Measurements from ENCODE around the gene MICAL1.

MICAL1 gene

GRCh38 chr6:109446541-109446940 is 9.0 kb downstream of the MICAL1 start (continued):
- TF ChIP-seq ZNF777 (tag by site-specific recombination; IDR thresholded peaks at IDR 0.05; ENCODE audit: borderline replicate concordance) (no peak), ZNF23 (tag by site-specific recombination; IDR thresholded peaks at IDR 0.05; ENCODE audit: borderline replicate concordance) (no peak), BCL11A (tag by site-specific recombination; IDR thresholded peaks at IDR 0.05; ENCODE audit: low read depth) (no peak), KLF16 (tag by site-specific recombination; IDR thresholded peaks at IDR 0.05) (no peak), ZFP69B (tag by site-specific recombination; IDR thresholded peaks at IDR 0.05) (no peak), ZBTB10 (tag by site-specific recombination; IDR thresholded peaks at IDR 0.05) (no peak), ZNF510 (tag by site-specific recombination; IDR thresholded peaks at IDR 0.05; ENCODE audit: insufficient replicate concordance) (no peak)

- Histone ChIP-seq H3K9me3 (ENCODE audit: control insufficient read depth, insufficient read depth, low read depth, low read length) (no peaks in the 10 kb centered on the region), H3K4me3 (ENCODE audit: low read depth, low read length) (no peak overlapping the region), H3K27ac (ENCODE audit: extremely low read depth, low read depth, low read length) (no peak overlapping the region), H3K4me1 (ENCODE audit: control insufficient read depth, insufficient read depth, low read length) (no peaks in the 10 kb centered on the region), H3K36me3 (ENCODE audit: control insufficient read depth in 2 of 2, insufficient read depth in 1 of 2, low read length in 2 of 2) (peaks cover 0 to 58% of the 10 kb centered on the region in 2 experiments; a peak in 1 of 3 replicates)
- TF ChIP-seq ZNF239 (tag by site-specific recombination; IDR thresholded peaks at IDR 0.05) (no peak), KLF1 (tag by site-specific recombination; IDR thresholded peaks at IDR 0.05) (peak; percentile 81)
- CTCF ChIA-PET: interaction anchor here (1.5 kb wide), 1 partner anchor 258 kb away, joined by 6 read pairs; no protein-coding TSS in a partner anchor
- POLR2A ChIA-PET: interaction anchor here (4.2 kb wide), 1 partner anchor 9 kb away, joined by 39 read pairs; the partner anchor contains the start of gene MICAL1
Observed at GRCh38 chr6:109446072-109446471, 9.5 kb downstream of the MICAL1 start.

- ChIA-PET CTCF (no interaction called here), POLR2A (interaction anchor here (4.2 kb wide), 1 partner anchor 10 kb away, joined by 39 read pairs; the partner anchor contains the start of gene MICAL1)
- Histone ChIP-seq H3K4me3 (ENCODE audit: low read depth, low read length) (no peak overlapping the region), H3K9me3 (ENCODE audit: control insufficient read depth, insufficient read depth, low read depth, low read length) (no peaks in the 10 kb centered on the region), H3K36me3 (ENCODE audit: control insufficient read depth in 2 of 2, insufficient read depth in 1 of 2, low read length in 2 of 2) (peaks cover 0 to 56% of the 10 kb centered on the region in 2 experiments; a peak in 1 of 3 replicates), H3K27ac (ENCODE audit: extremely low read depth, low read depth, low read length) (no peak overlapping the region), H3K4me1 (ENCODE audit: control insufficient read depth, insufficient read depth, low read length) (no peaks in the 10 kb centered on the region)
- TF ChIP-seq ZNF394 (tag by site-specific recombination; IDR thresholded peaks at IDR 0.05; ENCODE audit: borderline replicate concordance): no peak
- no peak for TF ChIP-seq ZNF623 (tag by site-specific recombination; IDR thresholded peaks at IDR 0.05)
- TF ChIP-seq ZSCAN4 (tag by site-specific recombination; IDR thresholded peaks at IDR 0.05): no peak
- TF ChIP-seq KLF7 (tag by site-specific recombination; IDR thresholded peaks at IDR 0.05; ENCODE audit: borderline replicate concordance): no peak
- TF ChIP-seq ZNF302 (tag by site-specific recombination; IDR thresholded peaks at IDR 0.05; ENCODE audit: low read depth): no peak
- TF ChIP-seq ZNF843 (tag by site-specific recombination; IDR thresholded peaks at IDR 0.05): no peak
- TF ChIP-seq ZNF16 (tag by site-specific recombination; IDR thresholded peaks at IDR 0.05; ENCODE audit: low read depth): no peak
- TF ChIP-seq ZNF140 (tag by site-specific recombination; IDR thresholded peaks at IDR 0.05): no peak
- TF ChIP-seq YY1 (tag by site-specific recombination; IDR thresholded peaks at IDR 0.05): no peak
- TF ChIP-seq ZNF76 (tag by site-specific recombination; IDR thresholded peaks at IDR 0.05; ENCODE audit: borderline replicate concordance, low read depth): no peak
- TF ChIP-seq OSR2 (tag by site-specific recombination; IDR thresholded peaks at IDR 0.05): no peak
- no peak for TF ChIP-seq ZNF10 (tag by site-specific recombination; IDR thresholded peaks at IDR 0.05)
- TF ChIP-seq ZNF366 (tag by site-specific recombination; conservative IDR thresholded peaks at IDR 0.05): no peak
- TF ChIP-seq ZNF529 (tag by site-specific recombination; IDR thresholded peaks at IDR 0.05; ENCODE audit: insufficient replicate concordance): no peak
Observed at GRCh38 chr6:109445382-109445781, 10.2 kb downstream of the MICAL1 start.
